Right atrium auricular region (tissue), 2 donors: ENCODE results near the gene EIF3F. TPM values are rescaled to one million over a fixed set of nuclear protein-coding genes. Genes with fewer than 3 reads are reported as not detected.

Source experiments
- DNase-seq: peaks from one replicate; pipeline ENCODE4 v3.0.0-alpha.2; 2019; ENCODE audit warnings: low spot score
- H3K27ac ChIP-seq, 2 donors: fragments of 200-600 bp; sonication (generic); 1 replicate in 1 of 2; 2 replicates in 1 of 2; pipeline ENCODE4 v1.5.1; 2016 to 2019
- H3K27me3 ChIP-seq, 2 donors: fragments of 200-600 bp; sonication (generic); one replicate each; pipeline versions ENCODE4 v1.5.1 to v1.6.0; 2017 to 2019
- H3K36me3 ChIP-seq: fragments of 200-600 bp; sonication (generic); one replicate; pipeline ENCODE4 v1.5.1; 2016
- H3K4me1 ChIP-seq, 2 donors: fragments of 200-600 bp; sonication (generic); one replicate each; pipeline versions ENCODE4 v1.5.1 to v1.6.0; 2017 to 2019
- H3K4me3 ChIP-seq, 2 donors: fragments of 200-600 bp; sonication (generic); 1 replicate in 1 of 2; 2 replicates in 1 of 2; pipeline ENCODE4 v1.5.1; 2017 to 2019; ENCODE audit warnings: mild to moderate bottlenecking in 1 of 2, moderate library complexity in 1 of 2
- H3K9me3 ChIP-seq, 2 donors: fragments of 200-600 bp; sonication (generic); one replicate each; pipeline ENCODE4 v1.5.1; 2019
- CTCF ChIP-seq, 2 donors: fragments of 200-600 bp; sonication (generic); IDR thresholded peaks; one replicate each; pipeline ENCODE4 v1.5.1; 2019; ENCODE audit warnings: antibody characterized with exemption in 2 of 2
- total RNA-seq, 2 donors: library from RNA; depleted of rRNA; stranded (reverse); fragments of >200 nt; gene quantifications; one replicate each; pipeline ENCODE4 v1.1.0, GENCODE V29; 2016

EIF3F gene
- total RNA-seq, 2 donors from 2014 or later: 114 to 169 TPM

GRCh38 chr11:7968686-7969085 is 18.5 kb upstream of the EIF3F start:
- Histone ChIP-seq H3K4me3 (no peak overlapping the region), H3K9me3 (no peaks in the 10 kb centered on the region), H3K27me3 (no peaks in the 10 kb centered on the region), H3K36me3 (no peaks in the 10 kb centered on the region), H3K27ac (no peak overlapping the region), H3K4me1 (no peaks in the 10 kb centered on the region)
- TF ChIP-seq CTCF (IDR thresholded peaks at IDR 0.05): no peak
- DNase-seq: no peak

- H3K4me1 ChIP-seq: no peaks in the 10 kb centered on the region
- TF ChIP-seq CTCF (IDR thresholded peaks at IDR 0.05): no peak
- H3K27ac ChIP-seq: no peak overlapping the region
- no peaks in the 10 kb centered on the region for H3K9me3 ChIP-seq
- no peaks in the 10 kb centered on the region for H3K36me3 ChIP-seq
- H3K27me3 ChIP-seq: no peaks in the 10 kb centered on the region
- no peak overlapping the region for H3K4me3 ChIP-seq
- no peak for DNase-seq
Observed at GRCh38 chr11:7969756-7970646, 17.1 kb upstream of the EIF3F start.

- no peak overlapping the region for H3K27ac ChIP-seq
- DNase-seq: no peak
- no peaks in the 10 kb centered on the region for H3K36me3 ChIP-seq
- no peaks in the 10 kb centered on the region for H3K27me3 ChIP-seq
- no peaks in the 10 kb centered on the region for H3K9me3 ChIP-seq
- H3K4me1 ChIP-seq: no peaks in the 10 kb centered on the region
- no peak for TF ChIP-seq CTCF (IDR thresholded peaks at IDR 0.05)
- H3K4me3 ChIP-seq: no peak overlapping the region
Observed at GRCh38 chr11:7971846-7972245, 15.3 kb upstream of the EIF3F start.

- H3K4me3 ChIP-seq: no peak overlapping the region
- no peak overlapping the region for H3K27ac ChIP-seq
- no peak for TF ChIP-seq CTCF (IDR thresholded peaks at IDR 0.05)
- H3K36me3 ChIP-seq: no peaks in the 10 kb centered on the region
- H3K27me3 ChIP-seq: no peaks in the 10 kb centered on the region
- no peaks in the 10 kb centered on the region for H3K9me3 ChIP-seq
- DNase-seq: no peak
- H3K4me1 ChIP-seq: no peaks in the 10 kb centered on the region
Observed at GRCh38 chr11:7973011-7973410, 14.1 kb upstream of the EIF3F start.

- Histone ChIP-seq H3K36me3 (no peaks in the 10 kb centered on the region), H3K4me3 (no peak overlapping the region), H3K9me3 (no peaks in the 10 kb centered on the region), H3K27ac (no peak overlapping the region), H3K27me3 (no peaks in the 10 kb centered on the region), H3K4me1 (no peaks in the 10 kb centered on the region)
- no peak for TF ChIP-seq CTCF (IDR thresholded peaks at IDR 0.05)
- no peak for DNase-seq
Observed at GRCh38 chr11:7974668-7975067, 12.5 kb upstream of the EIF3F start.
